ENCODE results near the gene TCERG1L. TPM values are rescaled to one million over a fixed set of nuclear protein-coding genes. Genes with fewer than 3 reads are reported as not detected.
"Not testable (repeated sequence)": the region's sequence is repeated elsewhere in the genome, so short reads cannot be mapped to it uniquely, and the experiment has no call there.

Gene TCERG1L
- total RNA-seq, 1 experiment from 2014 or later, result not detected

GRCh38 chr10:131154306-131155025 lies 157.1 kb downstream of the TCERG1L start:
- no peak overlapping the region for H3K27ac ChIP-seq (ENCODE audit: low read length)
- ChIA-PET CTCF (no interaction called here), POLR2A (no interaction called here)
- peaks cover 10% of the 10 kb centered on the region for H3K27me3 ChIP-seq (ENCODE audit: control insufficient read depth, insufficient read depth, low read length)
- no peak overlapping the region for H3K4me3 ChIP-seq (ENCODE audit: low read depth in 2 of 2, low read length in 2 of 2)
- intact Hi-C loops (cut with micrococcal nuclease; ENCODE audit: unreplicated experiment), result no loop called here
- DNase-seq (ENCODE audit: low read depth, low spot score), result no peak
- TF ChIP-seq SIN3A (IDR thresholded peaks at IDR 0.05; ENCODE audit: borderline replicate concordance, insufficient read depth, low read depth, low read length) (no peak), TCF7L2 (IDR thresholded peaks at IDR 0.05; ENCODE audit: low read depth, low read length) (no peak), CTCF (IDR thresholded peaks at IDR 0.05) (no peak), POLR2AphosphoS5 (IDR thresholded peaks at IDR 0.05; ENCODE audit: low read depth, low read length) (no peak)
- TF ChIP-seq, protein P1, sequence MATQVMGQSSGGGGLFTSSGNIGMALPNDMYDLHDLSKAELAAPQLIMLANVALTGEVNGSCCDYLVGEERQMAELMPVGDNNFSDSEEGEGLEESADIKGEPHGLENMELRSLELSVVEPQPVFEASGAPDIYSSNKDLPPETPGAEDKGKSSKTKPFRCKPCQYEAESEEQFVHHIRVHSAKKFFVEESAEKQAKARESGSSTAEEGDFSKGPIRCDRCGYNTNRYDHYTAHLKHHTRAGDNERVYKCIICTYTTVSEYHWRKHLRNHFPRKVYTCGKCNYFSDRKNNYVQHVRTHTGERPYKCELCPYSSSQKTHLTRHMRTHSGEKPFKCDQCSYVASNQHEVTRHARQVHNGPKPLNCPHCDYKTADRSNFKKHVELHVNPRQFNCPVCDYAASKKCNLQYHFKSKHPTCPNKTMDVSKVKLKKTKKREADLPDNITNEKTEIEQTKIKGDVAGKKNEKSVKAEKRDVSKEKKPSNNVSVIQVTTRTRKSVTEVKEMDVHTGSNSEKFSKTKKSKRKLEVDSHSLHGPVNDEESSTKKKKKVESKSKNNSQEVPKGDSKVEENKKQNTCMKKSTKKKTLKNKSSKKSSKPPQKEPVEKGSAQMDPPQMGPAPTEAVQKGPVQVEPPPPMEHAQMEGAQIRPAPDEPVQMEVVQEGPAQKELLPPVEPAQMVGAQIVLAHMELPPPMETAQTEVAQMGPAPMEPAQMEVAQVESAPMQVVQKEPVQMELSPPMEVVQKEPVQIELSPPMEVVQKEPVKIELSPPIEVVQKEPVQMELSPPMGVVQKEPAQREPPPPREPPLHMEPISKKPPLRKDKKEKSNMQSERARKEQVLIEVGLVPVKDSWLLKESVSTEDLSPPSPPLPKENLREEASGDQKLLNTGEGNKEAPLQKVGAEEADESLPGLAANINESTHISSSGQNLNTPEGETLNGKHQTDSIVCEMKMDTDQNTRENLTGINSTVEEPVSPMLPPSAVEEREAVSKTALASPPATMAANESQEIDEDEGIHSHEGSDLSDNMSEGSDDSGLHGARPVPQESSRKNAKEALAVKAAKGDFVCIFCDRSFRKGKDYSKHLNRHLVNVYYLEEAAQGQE (IDR thresholded peaks at IDR 0.05; ENCODE audit: insufficient read depth in 1 of 2, low read depth in 2 of 2, low read length in 1 of 2), result no peak
- BruUV-seq (replicated peaks), result no TSS peak
- in situ Hi-C loops (cut with HindIII; ENCODE audit: low pct_unique_long_range_greater_than_20kb, low sequenced_read_pairs), result no loop called here
- no peak for ATAC-seq
- H3K36me3 ChIP-seq (ENCODE audit: control insufficient read depth, insufficient read depth, low read length), result no peaks in the 10 kb centered on the region
- H3K4me1 ChIP-seq (ENCODE audit: control insufficient read depth, insufficient read depth, low read length), result no peaks in the 10 kb centered on the region
- H3K9me3 ChIP-seq (ENCODE audit: control insufficient read depth, insufficient read depth, low read depth, low read length), result no peaks in the 10 kb centered on the region

DNA sequence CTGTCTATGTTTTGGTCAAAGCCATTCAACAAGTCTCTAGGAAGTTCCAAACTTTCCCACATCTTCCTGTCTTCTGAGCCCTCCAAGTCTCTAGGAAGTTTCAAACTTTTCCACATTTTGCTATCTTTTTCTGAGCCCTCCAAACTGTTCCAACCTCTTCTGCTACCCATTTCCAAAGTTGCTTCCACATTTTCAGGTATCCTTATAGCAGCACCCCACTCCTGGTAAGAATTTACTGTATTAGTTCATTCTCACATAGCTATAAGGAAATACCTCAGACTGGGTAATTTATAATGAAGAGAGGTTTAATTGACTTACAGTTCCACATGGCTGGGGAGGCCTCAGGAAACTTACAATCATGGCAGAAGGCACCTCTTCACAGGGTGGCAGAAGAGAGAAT lies 159.1 kb downstream of the TCERG1L start:
- BruUV-seq (replicated peaks); H3K27me3 ChIP-seq (ENCODE audit: control insufficient read depth, insufficient read depth, low read length); in situ Hi-C loops (cut with HindIII; ENCODE audit: low pct_unique_long_range_greater_than_20kb, low sequenced_read_pairs); ATAC-seq; H3K9me3 ChIP-seq (ENCODE audit: control insufficient read depth, insufficient read depth, low read depth, low read length); H3K4me3 ChIP-seq (ENCODE audit: low read depth in 2 of 2, low read length in 2 of 2); H3K36me3 ChIP-seq (ENCODE audit: control insufficient read depth, insufficient read depth, low read length); intact Hi-C loops (cut with micrococcal nuclease; ENCODE audit: unreplicated experiment); CTCF ChIA-PET; H3K4me1 ChIP-seq (ENCODE audit: control insufficient read depth, insufficient read depth, low read length); H3K27ac ChIP-seq (ENCODE audit: low read length); DNase-seq (ENCODE audit: low read depth, low spot score); POLR2A ChIA-PET: not testable (repeated sequence)

GRCh38 chr10:131150126-131150525 lies 161.4 kb downstream of the TCERG1L start:
- DNase-seq (ENCODE audit: low read depth, low spot score), result no peak
- Histone ChIP-seq H3K4me3 (ENCODE audit: low read depth in 2 of 2, low read length in 2 of 2) (no peak overlapping the region), H3K36me3 (ENCODE audit: control insufficient read depth, insufficient read depth, low read length) (no peaks in the 10 kb centered on the region), H3K4me1 (ENCODE audit: control insufficient read depth, insufficient read depth, low read length) (no peaks in the 10 kb centered on the region), H3K27me3 (ENCODE audit: control insufficient read depth, insufficient read depth, low read length) (no peaks in the 10 kb centered on the region), H3K9me3 (ENCODE audit: control insufficient read depth, insufficient read depth, low read depth, low read length) (no peaks in the 10 kb centered on the region), H3K27ac (ENCODE audit: low read length) (no peak overlapping the region)
- intact Hi-C loops (cut with micrococcal nuclease; ENCODE audit: unreplicated experiment) (no loop called here), in situ Hi-C loops (cut with HindIII; ENCODE audit: low pct_unique_long_range_greater_than_20kb, low sequenced_read_pairs) (no loop called here)
- POLR2A ChIA-PET, result no interaction called here
- CTCF ChIA-PET, result no interaction called here
- TF ChIP-seq, protein P1 (IDR thresholded peaks at IDR 0.05; ENCODE audit: insufficient read depth in 1 of 2, low read depth in 2 of 2, low read length in 1 of 2), result no peak
- no peak for TF ChIP-seq SIN3A (IDR thresholded peaks at IDR 0.05; ENCODE audit: borderline replicate concordance, insufficient read depth, low read depth, low read length)
- no peak for TF ChIP-seq POLR2AphosphoS5 (IDR thresholded peaks at IDR 0.05; ENCODE audit: low read depth, low read length)
- no peak for TF ChIP-seq CTCF (IDR thresholded peaks at IDR 0.05)
- no peak for TF ChIP-seq TCF7L2 (IDR thresholded peaks at IDR 0.05; ENCODE audit: low read depth, low read length)
- no peak for ATAC-seq
- BruUV-seq (replicated peaks), result no TSS peak

Data from Panc1 (cell line).